ENCODE results near the gene ADPGK.

- TF ChIP-seq POLR2A (IDR thresholded peaks at IDR 0.05): no peak
- TF ChIP-seq, protein P1, sequence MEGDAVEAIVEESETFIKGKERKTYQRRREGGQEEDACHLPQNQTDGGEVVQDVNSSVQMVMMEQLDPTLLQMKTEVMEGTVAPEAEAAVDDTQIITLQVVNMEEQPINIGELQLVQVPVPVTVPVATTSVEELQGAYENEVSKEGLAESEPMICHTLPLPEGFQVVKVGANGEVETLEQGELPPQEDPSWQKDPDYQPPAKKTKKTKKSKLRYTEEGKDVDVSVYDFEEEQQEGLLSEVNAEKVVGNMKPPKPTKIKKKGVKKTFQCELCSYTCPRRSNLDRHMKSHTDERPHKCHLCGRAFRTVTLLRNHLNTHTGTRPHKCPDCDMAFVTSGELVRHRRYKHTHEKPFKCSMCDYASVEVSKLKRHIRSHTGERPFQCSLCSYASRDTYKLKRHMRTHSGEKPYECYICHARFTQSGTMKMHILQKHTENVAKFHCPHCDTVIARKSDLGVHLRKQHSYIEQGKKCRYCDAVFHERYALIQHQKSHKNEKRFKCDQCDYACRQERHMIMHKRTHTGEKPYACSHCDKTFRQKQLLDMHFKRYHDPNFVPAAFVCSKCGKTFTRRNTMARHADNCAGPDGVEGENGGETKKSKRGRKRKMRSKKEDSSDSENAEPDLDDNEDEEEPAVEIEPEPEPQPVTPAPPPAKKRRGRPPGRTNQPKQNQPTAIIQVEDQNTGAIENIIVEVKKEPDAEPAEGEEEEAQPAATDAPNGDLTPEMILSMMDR (IDR thresholded peaks at IDR 0.05): no peak
Observed at GRCh38 chr15:72706266-72706665, 77.3 kb downstream of the ADPGK start.
